Activated gamma-delta T cell (primary cell): ENCODE measurements around the gene LYPD1.

Experiments
- DNase-seq: peaks from one replicate; lab custom pipeline; 2025; lab: John Stamatoyannopoulos, UW

LYPD1 gene

DNA sequence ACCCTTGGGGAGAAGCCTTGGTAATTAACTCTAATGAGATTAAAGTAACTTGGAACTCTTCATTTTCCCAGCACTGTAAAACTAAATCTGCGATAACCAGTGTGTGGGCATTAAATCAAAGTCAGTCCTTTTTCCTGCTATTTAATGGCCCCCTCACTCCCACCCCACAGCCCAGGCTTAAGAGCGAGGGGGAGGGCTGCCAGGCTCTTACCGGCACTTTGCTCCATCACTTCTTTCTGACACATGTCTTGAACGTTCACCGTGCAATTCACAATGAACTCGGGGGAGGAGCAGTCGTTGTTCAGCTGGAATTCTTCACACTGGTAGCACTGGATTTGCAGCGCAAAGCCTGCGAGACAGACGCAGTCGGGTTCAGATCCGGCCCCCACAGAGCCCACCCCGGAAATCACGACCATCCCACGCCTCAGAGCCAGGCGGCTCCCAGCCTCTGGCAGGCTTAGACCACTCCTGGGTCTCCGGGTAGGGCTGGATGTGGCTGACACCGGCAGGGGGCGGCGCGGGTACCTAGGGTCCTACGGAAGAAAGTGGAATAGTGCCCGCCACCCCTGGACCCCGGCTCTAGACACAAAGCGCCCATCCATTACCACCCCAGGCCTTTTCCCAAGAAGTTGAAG lies 1.7 kb downstream of the LYPD1 start:
- DNase-seq: no peak

DNA sequence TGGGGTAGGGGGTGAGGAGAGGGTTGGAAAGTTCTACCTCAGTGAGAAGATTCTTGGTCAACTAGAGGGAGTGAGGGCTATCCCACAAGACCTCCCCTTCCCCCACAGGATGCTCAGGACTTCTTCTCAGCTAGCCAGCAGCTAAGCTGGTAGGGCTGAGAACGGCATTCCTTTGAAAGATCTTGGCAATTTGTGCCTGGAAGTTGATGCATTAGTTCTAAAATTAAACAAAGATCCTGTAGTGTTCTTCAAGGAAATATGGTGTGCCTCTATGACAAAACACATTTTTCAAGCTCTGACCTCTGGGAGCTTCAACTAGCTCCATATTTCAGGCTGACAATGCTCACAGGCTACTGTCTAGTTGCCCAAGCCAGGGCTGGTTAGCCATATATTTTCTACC lies 2.3 kb downstream of the LYPD1 start:
- no peak for DNase-seq

DNA sequence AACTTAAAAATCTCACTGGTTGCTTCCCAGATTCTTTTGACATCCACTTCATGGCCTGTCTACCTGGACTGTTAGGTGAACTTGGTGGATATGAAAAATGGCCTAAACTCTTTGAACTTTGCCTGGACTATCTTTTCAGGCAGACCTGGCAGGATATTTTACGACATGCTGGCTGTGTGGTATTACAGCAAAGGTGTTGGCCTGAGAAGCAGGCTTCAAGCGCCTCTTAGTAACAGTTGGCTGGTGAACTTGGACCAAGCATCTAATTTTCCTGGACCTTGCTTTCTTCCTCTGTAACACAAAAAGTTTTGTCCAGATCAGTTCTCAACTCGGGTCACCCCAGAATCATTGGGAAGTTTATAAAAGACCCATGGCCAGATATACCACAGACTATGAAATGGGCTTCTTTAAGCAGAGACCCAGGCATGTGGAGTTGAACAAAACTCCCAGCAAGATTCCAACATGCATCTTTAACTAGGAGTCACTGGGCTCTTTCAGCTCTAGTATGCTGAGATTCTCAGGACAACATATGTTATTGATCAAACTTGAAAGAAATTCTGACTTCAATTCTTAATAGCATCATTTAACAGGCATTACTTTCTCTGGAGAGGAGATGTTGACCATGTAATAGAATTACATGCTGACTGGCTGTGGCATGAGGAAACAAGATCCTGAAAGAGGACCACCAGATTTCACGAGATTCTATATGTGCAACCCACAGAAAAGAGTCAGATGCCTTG lies 4.4 kb downstream of the LYPD1 start:
- DNase-seq: no peak

DNA sequence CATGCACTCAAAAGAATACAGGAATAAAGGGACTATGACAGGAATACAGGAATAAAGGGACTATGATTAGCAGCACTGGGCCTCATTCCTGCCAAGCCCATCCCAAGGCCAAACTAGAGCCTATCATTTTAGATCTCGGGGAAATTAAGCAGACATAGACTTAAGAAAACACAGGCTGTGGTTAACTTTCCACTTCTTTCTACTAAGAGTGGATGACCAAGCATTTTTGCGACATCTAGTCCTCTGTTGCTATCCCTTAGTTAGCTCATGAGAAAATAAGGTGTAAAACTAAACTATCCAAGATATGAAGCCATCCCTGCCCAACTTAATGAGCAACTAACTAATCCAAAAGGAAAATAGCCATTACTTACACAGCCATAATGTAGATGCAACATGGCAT lies 5.9 kb downstream of the LYPD1 start:
- DNase-seq: no peak

GRCh38 chr2:132662732-132663131 lies 7.3 kb downstream of the LYPD1 start:
- no peak for DNase-seq

DNA sequence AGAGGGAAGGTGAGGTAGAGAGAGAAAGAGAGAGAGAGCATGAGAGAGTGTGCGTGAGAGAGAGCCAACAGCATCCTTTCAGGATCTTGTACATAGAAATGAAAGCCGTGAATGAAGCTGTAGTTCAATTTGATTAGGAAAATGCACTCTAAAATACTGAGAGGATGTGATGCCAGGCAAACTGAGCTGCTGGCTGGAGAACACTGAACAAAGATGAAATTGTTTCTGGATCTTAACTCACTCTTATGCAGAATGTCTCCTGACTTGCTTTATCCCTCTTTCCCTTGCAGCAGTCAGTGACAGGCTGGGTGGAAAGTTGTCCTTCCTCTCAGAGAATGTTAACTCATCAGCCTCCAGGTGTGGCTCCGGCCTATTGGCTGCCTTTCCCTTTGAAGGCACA lies 10.7 kb downstream of the LYPD1 start:
- no peak for DNase-seq

GRCh38 chr2:132656266-132656975 lies 13.6 kb downstream of the LYPD1 start:
- no peak for DNase-seq

GRCh38 chr2:132654968-132655367 lies 15.0 kb downstream of the LYPD1 start:
- no peak for DNase-seq

DNA sequence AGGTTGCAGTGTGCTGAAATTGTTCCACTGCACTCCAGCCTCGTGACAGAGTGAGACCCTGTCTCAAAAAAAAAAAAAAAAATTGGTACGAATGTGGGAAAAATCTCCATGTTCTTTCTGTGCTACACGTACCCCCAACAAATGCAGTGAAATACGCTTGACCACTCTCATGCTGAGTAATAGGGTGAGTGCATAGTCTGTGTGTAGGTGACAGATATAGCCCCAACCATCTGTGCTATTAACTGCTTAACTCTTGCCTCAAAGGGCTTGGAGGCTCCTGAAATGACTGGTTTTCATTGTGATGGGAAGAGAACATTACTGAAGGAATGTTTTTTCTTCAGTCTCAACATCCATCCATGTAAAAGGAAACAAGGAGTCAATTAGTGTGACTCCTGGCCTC lies 15.7 kb downstream of the LYPD1 start:
- no peak for DNase-seq

GRCh38 chr2:132652474-132652873 lies 17.5 kb downstream of the LYPD1 start:
- DNase-seq: no peak

GRCh38 chr2:132651115-132652045 lies 18.6 kb downstream of the LYPD1 start:
- DNase-seq: no peak

GRCh38 chr2:132646540-132647108 lies 23.4 kb downstream of the LYPD1 start:
- no peak for DNase-seq

- no peak for DNase-seq
These were observed 24.1 kb downstream of the LYPD1 start for GRCh38 chr2:132645722-132646539.

- DNase-seq: no peak
These were observed 24.8 kb downstream of the LYPD1 start for GRCh38 chr2:132645176-132645575.

DNA sequence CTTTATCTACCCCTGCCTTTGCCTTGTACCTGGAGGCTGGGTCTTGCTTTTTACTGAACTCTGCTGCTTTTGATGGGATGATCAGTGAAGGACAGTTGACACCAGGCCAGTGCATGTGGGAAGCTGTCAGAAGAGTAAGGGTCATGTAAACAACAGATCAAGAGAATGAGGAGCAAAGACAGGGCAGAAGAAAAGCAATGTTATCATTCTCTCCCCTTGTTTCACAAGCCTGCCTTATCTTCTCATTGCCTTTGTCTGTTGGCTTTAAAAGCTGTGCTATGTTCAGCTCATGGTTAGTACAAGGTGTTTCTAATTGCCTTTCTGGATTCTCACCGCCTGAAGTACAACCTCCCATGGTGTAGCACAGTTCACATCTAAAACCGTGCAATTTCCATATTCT lies 27.6 kb downstream of the LYPD1 start:
- DNase-seq: no peak

DNA sequence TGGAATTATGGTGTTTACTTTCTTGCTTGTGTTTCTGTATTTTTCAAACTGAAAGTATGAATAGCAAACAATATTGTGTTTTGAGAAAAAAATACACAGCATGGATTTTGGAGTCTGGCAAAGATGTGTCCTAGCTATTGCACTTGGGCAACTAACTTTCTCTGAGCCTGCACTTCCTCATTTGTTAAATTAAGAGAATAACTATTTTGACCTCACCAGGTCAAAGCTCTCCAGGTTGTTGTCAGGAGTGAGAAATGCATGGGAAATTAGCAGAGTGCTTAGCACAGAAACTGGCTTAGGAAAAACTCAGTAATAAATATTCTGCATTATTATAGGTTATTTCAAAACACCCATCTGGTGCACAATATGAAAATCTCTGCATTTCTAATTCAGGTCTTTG lies 28.2 kb downstream of the LYPD1 start:
- no peak for DNase-seq

- DNase-seq: no peak
These were observed 29.9 kb downstream of the LYPD1 start for GRCh38 chr2:132640116-132640515.

- no peak for DNase-seq
These were observed 31.5 kb downstream of the LYPD1 start for GRCh38 chr2:132638313-132639040.

- no peak for DNase-seq
These were observed 33.7 kb downstream of the LYPD1 start for GRCh38 chr2:132636346-132636745.

DNA sequence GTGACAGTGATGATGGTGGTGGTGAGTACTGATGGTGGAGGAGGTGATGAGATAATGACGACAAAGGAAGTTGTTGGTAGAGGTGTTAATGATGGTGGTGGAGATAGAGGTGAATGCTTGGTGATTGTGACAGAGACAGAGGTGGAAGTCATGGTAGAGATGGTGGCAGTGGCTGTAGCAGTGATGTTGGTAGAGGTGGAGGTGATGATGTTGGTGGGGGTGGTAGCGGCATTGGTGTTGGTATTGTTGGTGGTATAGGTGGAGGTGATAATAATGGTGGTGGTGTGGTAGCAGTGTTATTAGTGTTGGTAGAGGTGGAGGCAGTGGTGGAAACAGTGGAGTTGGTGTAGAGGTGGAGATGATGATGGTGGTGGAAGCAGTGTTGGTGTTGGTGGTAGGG lies 36.4 kb downstream of the LYPD1 start:
- DNase-seq: no peak
